HepG2 (cell line): Measurements from ENCODE around the gene AIP. TPM values are rescaled to one million over a fixed set of nuclear protein-coding genes. Genes with fewer than 3 reads are reported as not detected.
A peak's percentile ranks its signal among the peaks of the same experiment; 100 is the strongest.

Source experiments
- FOXK1 ChIP-seq: sonication (generic); formaldehyde crosslinking; IDR thresholded peaks from 2 replicates; pipeline ENCODE4 v1.4.0; 2020; ENCODE audit warnings: low read depth, missing genetic modification reagents, borderline replicate concordance
- GMEB2 ChIP-seq: IDR thresholded peaks from 2 replicates; pipeline ENCODE4 v1.6.1; 2016; ENCODE audit warnings: missing biosample characterization, missing genetic modification reagents, low read depth
- HMGXB3 ChIP-seq: sonication (generic); formaldehyde crosslinking; IDR thresholded peaks from 2 replicates; pipeline ENCODE4 v1.4.0; 2020; ENCODE audit warnings: missing genetic modification reagents, borderline replicate concordance
- MXI1 ChIP-seq: IDR thresholded peaks from 3 replicates; pipeline ENCODE4 v1.6.1; 2012; ENCODE audit warnings: low read depth, low read length, inconsistent platforms, borderline replicate concordance
- MYNN ChIP-seq: sonication (generic); formaldehyde crosslinking; IDR thresholded peaks from 2 replicates; pipeline ENCODE4 v1.4.0; 2020; ENCODE audit warnings: mild to moderate bottlenecking, low read depth, missing genetic modification reagents
- RFXAP ChIP-seq: sonication (generic); formaldehyde crosslinking; IDR thresholded peaks from 2 replicates; pipeline ENCODE4 v1.4.0; 2020; ENCODE audit warnings: missing genetic modification reagents, borderline replicate concordance
- SCMH1 ChIP-seq: sonication (generic); formaldehyde crosslinking; IDR thresholded peaks from 2 replicates; pipeline ENCODE4 v1.9.0; 2021; ENCODE audit warnings: missing genetic modification reagents, mild to moderate bottlenecking, borderline replicate concordance
- ZNF407 ChIP-seq: sonication (generic); formaldehyde crosslinking; IDR thresholded peaks from one replicate; pipeline ENCODE4 v1.5.1; 2020; ENCODE audit warnings: mild to moderate bottlenecking, missing genetic modification reagents; ENCODE audit errors: not compliant biosample characterization
- ZNF672 ChIP-seq: sonication (generic); formaldehyde crosslinking; IDR thresholded peaks from 2 replicates; pipeline ENCODE4 v1.8.1; 2022; ENCODE audit warnings: missing genetic modification reagents
- ZNF850 ChIP-seq: sonication (generic); formaldehyde crosslinking; conservative IDR thresholded peaks from 2 replicates; pipeline ENCODE4 v1.9.0; 2021; ENCODE audit warnings: mild to moderate bottlenecking, missing genetic modification reagents
- polyA plus RNA-seq, 8 experiments: library from polyadenylated mRNA; depleted of rRNA in 3 of 8; stranded (reverse) in 7 of 8; unstranded in 1 of 8; fragments of >200 nt; fragmentation: Illumina TruSeq in 4 of 8; extraction: Trizol in 4 of 8; gene quantifications; 2 replicates each; pipeline versions ENCODE4 v1.2.1 to v1.2.3, GENCODE V29; 2011 to 2016; ENCODE audit warnings: low read depth in 4 of 8, missing spikeins in 1 of 8, mixed read lengths in 1 of 8; ENCODE audit not compliant: insufficient read depth in 1 of 8
- total RNA-seq, 5 experiments: library from RNA; depleted of rRNA; stranded (reverse); fragments of >200 nt; fragmentation: Illumina TruSeq; extraction: Trizol; gene quantifications; 2 replicates each; pipeline ENCODE4 v1.2.3, GENCODE V29; 2016; ENCODE audit warnings: low read depth in 1 of 5

The AIP gene
- total and polyA plus RNA-seq, 2 of the 13 experiments (the other 11 are each of a cell fraction or from before 2014, with no cell fraction given), result 51.8 to 110 TPM

- TF ChIP-seq ZNF407 (CRISPR knock-in tag) (peak; percentile 59), RFXAP (CRISPR knock-in tag) (0 out of 2 replicates have a peak, but pooled peaks have one; percentile 16), GMEB2 (CRISPR knock-in tag) (no peak), MXI1 (no peak; the same call in 2 of the 3 replicates), SCMH1 (CRISPR knock-in tag) (no peak), ZNF850 (0 out of 2 replicates have a peak, but pooled peaks have one; percentile 21), ZNF672 (CRISPR knock-in tag) (0 out of 2 replicates have a peak, but pooled peaks have one; percentile 51), FOXK1 (no peak), MYNN (no peak), HMGXB3 (CRISPR knock-in tag) (peak; percentile 34; the same call in 1 of the 2 replicates)
Measured at GRCh38 chr11:67505605-67506396, 23.0 kb downstream of the AIP start (continued).
